Left ventricle myocardium superior (tissue), 1 donor: Measurements from ENCODE around the gene OR51A2. TPM values are rescaled to one million over a fixed set of nuclear protein-coding genes. Genes with fewer than 3 reads are reported as not detected.
A peak's percentile ranks its signal among the peaks of the same experiment; 100 is the strongest.
"Not testable (repeated sequence)": the region's sequence is repeated elsewhere in the genome, so short reads cannot be mapped to it uniquely, and the experiment has no call there.

Experiments used
- ATAC-seq: fragments of 200-7000 bp; cut with Tn5 transposase; one replicate; pipeline ENCODE4 v1.9.1; 2020; ENCODE audit warnings: mild to moderate bottlenecking, moderate library complexity
- DNase-seq: peaks from one replicate; pipeline ENCODE4 v3.0.0-alpha.2; 2020
- intact Hi-C: fragments of 100-400 bp; cut with micrococcal nuclease; formaldehyde crosslinking; loops from one replicate; pipeline ENCODE4 v1.11.0; 2022
- long read RNA-seq: library from polyadenylated mRNA; unstranded; transcript quantifications from one replicate; pipeline ENCODE4 v2.0.0, GENCODE V29; 2021
- total RNA-seq: library from RNA; stranded (reverse); fragmentation: NEBNext Ultra II Directional; extraction: Animal tissue kit (Norgen Biotek cat#: 25700); gene quantifications from one replicate; pipeline ENCODE4 v1.2.1, GENCODE V29; 2021
- donor health status: DM: no; HTN: yes; CAD: no; lungs with severe emphysema.

Gene OR51A2, protein sequence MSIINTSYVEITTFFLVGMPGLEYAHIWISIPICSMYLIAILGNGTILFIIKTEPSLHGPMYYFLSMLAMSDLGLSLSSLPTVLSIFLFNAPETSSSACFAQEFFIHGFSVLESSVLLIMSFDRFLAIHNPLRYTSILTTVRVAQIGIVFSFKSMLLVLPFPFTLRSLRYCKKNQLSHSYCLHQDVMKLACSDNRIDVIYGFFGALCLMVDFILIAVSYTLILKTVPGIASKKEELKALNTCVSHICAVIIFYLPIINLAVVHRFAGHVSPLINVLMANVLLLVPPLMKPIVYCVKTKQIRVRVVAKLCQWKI
- total RNA-seq = not detected
- long read RNA-seq = 0 reads

DNA sequence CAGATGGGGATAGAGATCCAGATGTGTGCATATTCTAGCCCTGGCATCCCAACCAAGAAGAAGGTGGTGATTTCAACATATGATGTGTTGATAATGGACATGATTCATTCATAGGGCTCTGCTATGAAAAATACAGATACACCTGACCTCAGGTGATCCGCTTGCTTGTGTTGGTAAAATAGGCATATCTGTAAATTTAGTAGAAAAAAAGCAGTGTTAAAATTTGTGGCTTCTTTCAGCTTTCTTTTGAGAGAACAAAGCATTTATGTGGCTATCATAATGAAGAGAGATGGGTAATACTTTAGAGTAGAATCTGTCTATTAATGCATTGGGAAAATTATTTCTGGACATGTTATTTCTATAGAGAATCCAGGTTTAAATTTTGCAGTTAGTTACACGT, at the start of gene OR51A2:
OR51A2 (minus strand) TSS at position 101 of the 400 bp plus-strand sequence; CDS start at position 101, 0 bp downstream.
- intact Hi-C loops, DNase-seq, ATAC-seq: not testable (repeated sequence)

DNA sequence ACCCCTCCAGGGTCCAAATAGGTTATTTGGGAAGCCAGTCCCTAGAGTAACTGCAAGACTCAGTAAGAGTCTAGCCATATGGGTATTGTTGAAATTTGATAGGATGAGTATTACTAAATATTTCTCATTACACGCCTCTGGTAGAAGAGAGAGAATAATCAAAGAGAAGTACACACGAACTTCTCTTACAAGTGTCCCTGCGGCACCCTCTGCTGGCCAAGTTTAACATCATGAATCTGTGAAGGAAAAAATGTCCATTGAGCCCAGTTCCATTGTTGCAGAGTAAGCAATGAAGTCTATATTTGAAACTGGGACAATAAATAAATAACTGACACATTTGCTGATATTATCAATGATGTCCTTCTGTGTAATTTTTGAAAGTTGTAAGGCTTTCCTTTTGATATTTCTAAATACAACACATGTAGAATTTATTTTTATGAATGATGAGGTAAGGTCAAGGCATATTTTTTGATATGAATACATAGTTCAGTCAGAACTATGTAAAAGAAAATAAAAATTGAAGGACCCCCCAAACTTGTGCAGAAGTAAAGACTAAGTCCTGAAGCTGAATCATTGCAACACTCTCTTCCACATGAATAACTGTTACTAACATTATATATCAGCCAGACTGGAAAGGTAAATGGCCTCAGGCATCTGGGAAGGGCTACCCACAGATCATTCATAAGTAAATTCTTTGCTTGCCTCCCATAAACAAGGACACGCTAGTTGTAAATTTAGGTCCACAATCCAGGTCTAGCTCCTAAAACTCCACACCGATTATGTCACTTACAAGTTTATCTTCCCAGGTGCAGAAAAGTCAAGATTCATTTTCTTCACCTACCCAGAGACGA, 49.1 kb upstream of the OR51A2 start:
- intact Hi-C loops = loop anchor here (5.0 kb wide), 1 partner anchor 367 kb away; the partner anchor contains the start of gene OR51D1
- DNase-seq (peak; percentile 53), ATAC-seq (peak; percentile 26)

DNA sequence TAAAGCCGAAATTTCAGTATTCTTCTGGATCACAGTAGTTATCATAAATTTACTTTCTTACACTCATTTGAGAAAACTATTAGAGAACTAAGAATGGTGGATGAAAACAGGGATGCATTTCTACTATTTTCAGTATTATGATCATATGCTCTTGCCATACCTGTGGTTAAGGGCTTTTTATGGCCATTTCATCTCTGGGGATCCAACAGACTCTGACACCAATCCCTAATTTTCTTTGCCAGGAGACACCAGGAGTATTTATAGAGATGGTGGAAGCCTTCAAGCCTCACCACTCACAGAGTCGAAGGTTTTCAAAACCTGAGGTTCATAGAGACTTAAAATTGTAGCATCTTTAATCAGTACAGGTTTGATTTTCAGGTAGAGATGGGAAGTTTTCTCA, 39.0 kb upstream of the OR51A2 start, which contains the start of gene OR51L1:
OR51L1 (plus strand) TSS at position 301 of the 400 bp plus-strand sequence. CDS start 4,132 bp downstream, outside the sequence.
- ATAC-seq (no peak), DNase-seq (no peak)
- intact Hi-C loops = no loop called here

DNA sequence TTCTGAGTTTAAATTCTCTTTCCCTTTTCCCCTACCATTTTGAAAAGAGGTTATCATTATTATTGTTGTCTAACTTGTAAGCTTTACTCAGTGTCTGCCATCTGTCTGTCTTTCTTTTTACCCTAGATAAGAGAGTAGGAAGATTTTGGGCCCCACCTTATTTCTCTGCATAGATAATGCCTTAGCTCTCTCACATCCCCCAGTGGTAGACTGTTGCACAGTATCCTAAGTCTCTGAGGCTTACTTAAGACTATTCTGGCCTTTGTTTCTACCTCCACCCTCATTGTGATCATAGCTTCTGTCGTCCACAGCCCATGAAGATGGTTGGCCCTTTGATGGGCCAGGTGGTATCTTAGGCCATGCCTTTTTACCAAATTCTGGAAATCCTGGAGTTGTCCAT, 35.5 kb upstream of the OR51A2 start:
- DNase-seq (no peak), ATAC-seq (no peak)
- intact Hi-C loops = no loop called here

DNA sequence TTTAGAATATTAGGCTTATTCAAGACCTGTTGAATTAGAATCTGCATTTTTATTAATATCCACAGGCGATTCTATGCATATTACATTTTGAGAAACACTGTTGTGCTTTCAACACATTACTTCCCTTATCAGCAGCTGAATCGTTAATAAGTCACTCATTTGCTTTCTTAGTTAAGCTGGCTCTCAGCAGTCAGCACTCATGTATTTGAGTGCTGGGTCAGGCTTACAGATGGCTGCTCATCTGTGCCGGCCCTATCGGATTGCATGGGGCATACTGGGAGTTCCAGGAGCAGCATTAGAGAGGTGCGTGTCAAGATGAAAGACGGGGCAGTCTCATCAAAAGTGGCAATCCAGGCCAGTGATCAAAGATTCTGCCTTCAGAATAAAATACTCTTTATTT, 28.3 kb upstream of the OR51A2 start:
- DNase-seq = no peak
- ATAC-seq = no peak
- intact Hi-C loops = no loop called here

DNA sequence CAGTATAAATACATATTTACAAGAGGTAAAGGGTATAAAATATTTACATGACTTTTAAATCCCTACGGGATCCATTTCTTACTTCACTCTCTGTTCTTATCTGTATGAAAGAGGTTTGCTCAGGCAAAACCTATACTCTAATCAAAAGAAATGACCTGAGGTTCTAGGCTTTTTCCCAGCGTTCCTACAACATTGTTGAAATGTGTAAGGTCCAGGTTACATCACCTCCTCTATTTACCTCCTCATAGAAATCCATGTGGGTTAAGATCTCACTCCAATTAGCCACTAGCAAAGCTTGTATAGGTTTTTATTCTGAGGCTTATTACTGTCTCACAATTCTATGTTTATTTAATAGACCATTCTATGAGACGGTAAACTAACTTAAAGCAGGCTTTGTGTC, 27.2 kb upstream of the OR51A2 start:
- no peak for ATAC-seq
- intact Hi-C loops = no loop called here

DNA sequence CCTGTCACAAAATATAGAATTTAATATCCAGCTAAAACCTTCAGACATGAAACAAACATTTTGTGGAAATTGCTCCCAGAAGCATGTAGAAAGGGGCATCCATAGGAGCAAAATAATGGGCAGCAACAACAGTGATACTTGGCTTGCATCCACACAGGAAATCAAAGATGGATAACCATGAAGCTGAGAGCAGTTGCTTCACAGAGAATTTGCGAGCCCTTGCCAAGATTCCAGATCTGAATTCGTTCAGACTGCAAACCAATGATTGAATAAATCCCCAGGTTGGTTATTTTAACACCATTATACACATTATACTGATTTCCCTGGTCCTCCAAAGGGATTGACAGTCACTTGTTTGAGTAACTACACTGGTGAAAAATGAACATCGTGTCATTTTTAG, 23.5 kb upstream of the OR51A2 start:
- ATAC-seq (no peak), DNase-seq (no peak)
- intact Hi-C loops = no loop called here

More for the DNA sequence above, 27.2 kb upstream of the OR51A2 start:
- DNase-seq = no peak

DNA sequence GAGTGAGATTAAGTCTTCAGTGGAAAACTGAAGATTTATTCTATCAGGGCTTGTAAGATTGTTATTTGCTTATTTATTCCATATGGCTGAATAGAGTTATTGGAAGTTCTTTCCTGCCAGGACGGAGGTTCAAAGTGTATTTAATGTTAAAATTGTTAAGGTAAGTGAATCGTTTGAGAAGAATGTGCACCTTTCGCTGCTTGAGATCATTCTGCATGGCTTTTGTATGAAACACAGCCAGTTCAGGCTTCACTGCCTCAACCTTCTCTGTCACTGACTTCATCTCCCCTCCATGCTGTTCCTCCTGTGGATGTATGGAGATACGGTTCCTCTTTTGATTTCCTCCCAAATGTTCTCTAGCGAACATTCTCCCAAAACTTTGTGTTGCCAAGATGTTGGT, 19.9 kb upstream of the OR51A2 start:
- no peak for DNase-seq
- intact Hi-C loops = no loop called here
- ATAC-seq = no peak

DNA sequence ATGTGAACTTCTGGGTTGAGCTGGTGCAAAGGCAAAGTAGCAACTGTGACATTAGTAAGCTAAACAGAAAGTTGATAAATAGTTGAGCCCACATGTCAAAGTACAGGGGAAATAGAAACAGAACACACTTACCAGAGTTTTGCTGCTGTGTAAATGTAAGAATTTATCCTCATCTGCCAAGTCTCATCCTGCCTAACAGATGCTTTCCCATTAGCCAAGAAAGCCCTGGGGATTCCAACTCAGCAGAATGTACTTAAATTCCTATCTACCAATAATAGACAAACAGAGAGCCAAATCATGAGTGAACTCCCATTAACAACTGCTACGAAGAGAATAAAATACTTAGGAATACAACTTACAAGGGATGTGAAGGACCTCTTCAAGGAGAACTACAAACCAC, 7.3 kb upstream of the OR51A2 start:
- intact Hi-C loops = no loop called here
- ATAC-seq (no peak), DNase-seq (no peak)

DNA sequence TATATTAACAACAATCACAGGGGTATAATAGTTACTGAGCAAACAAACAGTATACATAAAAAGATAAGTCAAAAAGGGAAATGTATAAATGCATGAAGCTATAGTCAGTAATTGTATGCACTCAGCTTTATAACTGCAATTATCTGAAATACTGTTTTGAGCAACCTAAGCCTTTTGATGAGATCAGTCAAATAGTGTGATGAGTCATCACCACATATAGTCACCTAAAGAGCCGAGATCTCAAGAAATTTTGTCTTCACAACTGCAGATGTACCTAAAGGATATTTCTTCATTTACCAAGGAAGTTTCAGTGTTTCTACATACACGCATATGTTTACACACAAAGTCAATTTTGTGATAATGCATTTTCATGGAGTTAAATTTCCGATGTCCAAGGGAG, 5.4 kb upstream of the OR51A2 start:
- ATAC-seq (no peak), DNase-seq (no peak)
- intact Hi-C loops = no loop called here

DNA sequence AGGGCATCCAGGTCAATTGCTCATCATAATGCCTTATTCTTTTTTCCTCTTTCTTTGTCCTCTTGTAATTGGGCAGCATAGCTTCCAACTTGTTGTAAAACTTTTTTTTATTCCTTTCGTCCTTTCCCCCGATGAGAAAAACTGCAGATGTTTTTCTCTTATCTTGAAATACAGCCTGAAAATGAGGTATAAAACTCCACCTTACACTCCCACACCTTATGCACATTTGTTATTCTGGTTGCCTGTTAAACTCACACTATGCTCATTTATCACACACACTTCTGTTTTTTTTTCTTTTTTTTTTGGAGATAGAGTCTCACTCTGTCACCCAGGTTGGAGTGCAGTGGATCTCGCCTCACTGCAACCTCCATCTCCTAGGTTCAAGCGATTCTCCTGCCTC, 1.9 kb upstream of the OR51A2 start:
- no peak for DNase-seq
- no peak for ATAC-seq
- intact Hi-C loops = no loop called here

DNA sequence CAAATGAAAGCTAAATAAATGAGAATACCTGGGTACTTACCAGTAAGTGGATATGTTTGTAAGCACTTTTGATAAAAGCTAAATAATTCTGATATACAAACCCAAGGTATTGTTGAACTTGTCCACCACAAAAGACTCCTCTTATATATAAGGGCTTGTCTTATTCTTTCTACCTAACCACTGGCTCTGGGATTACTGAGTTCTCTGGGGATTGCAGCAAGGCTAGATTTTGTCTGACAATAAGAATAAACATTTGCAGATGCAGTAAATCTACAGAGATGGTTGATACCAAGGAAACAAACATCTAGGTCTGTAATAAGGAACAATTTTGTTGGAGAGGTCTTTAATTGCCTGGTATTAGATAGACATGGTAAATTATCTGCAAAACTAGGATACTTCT, 8.0 kb downstream of the OR51A2 start, which contains the start of gene OR51A4:
OR51A4 (minus strand) TSS at position 101 of the 400 bp plus-strand sequence. CDS start 505 bp downstream, outside the sequence.
- DNase-seq (no peak), ATAC-seq (no peak)
- intact Hi-C loops = no loop called here

DNA sequence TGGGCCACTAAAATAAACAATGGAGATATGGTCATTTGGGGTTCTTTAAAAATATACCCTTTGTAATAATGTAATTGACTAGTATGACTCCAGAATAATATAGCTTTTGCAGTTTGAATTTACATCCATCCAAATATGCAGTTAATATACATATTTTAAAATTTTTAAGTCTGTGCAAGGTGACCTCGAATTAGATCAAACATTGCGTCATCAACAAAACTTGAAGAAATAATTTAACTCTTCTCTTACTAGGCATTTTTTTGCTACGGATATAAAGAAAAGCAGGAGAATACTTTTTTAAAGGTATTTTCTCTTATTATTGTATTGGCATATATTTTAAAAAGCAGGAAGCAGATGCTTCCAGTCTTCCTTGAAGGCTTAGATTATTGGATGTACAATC, 18.8 kb downstream of the OR51A2 start:
- DNase-seq (no peak), ATAC-seq (no peak)
- intact Hi-C loops = no loop called here

DNA sequence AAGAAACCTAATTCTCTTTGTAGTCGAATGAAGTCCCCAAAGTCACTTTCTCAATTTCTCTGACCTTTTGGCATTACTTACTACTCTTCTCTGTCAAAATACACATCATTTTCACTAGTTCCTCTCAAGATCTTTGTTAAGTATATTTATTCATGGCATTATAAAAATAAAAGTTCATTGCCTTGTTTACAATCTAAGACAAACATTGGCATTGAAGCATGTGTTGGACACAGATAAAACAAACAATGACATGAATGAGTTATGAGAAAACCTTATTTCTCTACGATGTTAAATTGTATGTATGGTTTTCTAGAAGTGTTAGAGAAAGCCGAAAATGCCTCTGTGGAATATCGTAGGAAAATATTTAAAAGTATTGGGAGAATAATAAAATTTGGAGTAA, 22.8 kb downstream of the OR51A2 start:
- intact Hi-C loops = no loop called here
- ATAC-seq (no peak), DNase-seq (no peak)

DNA sequence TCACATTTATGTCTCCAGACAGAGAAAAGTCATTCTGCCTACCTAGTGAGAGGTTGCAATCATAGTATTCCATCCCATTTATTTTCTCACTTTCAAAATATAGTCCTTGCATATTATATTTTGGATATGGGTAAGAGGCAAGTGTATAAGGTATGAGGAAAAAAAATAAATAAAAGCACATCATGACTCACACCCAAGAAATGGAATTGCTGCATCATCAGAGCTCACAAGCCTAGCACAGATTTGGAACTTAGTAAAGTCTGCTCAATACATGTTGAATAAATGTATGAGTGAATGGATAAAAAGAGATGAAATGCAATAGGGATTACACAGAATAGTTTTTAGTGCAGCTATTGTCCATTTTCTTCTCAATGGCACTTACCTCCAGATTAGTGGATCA, 28.9 kb downstream of the OR51A2 start:
- DNase-seq (no peak), ATAC-seq (no peak)
- intact Hi-C loops = no loop called here

DNA sequence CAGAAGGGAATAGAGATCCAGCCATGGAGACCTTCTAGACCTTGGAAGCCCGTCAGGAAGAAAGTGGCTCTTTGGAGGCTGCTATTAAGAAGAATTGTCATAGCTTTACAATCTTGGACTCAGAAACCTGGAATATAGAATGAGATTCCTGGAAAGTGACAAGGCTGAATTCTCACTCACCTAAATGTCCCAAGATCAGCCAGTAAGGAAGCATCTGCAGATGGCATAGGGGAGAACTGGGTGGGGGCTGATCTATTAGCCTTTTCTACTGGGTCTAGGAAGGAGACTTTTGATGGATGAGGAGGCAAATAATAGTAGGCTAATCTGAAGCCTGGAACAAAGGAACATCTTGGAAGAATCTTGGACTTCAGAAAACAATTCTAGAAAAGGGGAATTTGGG, 31.3 kb downstream of the OR51A2 start, which contains the start of gene OR51G1:
OR51G1 (minus strand) TSS at position 101 of the 400 bp plus-strand sequence; CDS start at position 101, 0 bp downstream.
- no peak for DNase-seq
- no peak for ATAC-seq
- intact Hi-C loops = no loop called here

DNA sequence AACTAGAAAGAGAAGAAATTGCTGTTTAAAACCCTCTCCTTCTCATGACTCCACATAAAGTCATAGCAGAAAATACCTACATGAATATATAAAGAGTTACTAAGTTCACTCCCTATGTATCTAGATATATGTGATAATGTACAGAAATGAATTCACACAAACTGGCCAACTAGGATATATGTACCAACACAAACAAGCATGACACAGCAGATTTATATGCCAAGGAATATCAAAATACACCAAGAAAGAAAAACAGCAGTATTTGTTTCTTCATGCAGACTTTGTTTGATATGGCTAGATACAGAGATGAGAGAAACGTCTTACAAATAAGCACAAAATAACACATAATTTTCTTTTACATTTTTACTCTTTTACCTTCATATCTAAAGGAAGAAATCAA, 33.2 kb downstream of the OR51A2 start:
- intact Hi-C loops = no loop called here
- no peak for DNase-seq
- ATAC-seq = no peak

DNA sequence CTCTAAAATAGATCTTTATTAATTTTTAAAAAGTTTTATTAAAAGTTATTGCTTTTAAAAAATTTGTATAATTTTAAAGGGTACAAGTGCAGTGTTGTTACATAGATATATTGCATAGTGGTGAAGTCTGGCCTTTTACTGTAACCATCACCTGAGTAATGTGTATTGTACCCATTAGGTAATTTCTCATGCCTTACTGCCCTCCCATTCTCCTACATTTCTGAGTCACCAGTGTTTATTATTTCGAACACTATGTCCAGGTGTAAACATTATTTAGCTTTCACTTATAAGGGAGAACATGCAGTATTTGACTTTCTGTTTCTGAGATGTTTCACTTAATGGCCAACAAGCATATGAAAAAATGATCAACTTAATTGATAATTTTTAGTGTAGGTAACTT, 33.7 kb downstream of the OR51A2 start:
- no peak for ATAC-seq
- DNase-seq = no peak
- intact Hi-C loops = no loop called here

DNA sequence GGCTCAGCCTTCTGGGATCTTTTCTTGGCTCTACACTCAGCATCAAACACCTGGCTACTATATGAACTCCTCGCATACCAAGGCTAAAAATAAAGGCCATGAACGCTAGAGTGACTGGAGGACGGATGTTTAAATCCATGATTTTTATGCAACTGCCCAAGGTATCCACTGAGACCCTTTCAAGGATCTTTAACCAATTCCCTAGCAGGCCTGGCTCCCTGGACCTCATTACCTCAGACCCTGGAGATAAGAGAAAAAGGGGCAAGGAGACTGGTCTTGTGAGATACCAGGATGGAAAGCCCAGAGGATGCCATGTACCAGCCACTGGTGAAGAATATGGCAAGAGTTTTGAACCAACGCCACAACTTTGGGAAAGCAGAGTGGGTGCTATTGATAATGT, 36.3 kb downstream of the OR51A2 start, which contains the start of gene OR51G2:
OR51G2 (minus strand) TSS at position 101 of the 400 bp plus-strand sequence. CDS start 3,687 bp downstream, outside the sequence.
- DNase-seq (no peak), ATAC-seq (no peak)
- intact Hi-C loops = no loop called here

DNA sequence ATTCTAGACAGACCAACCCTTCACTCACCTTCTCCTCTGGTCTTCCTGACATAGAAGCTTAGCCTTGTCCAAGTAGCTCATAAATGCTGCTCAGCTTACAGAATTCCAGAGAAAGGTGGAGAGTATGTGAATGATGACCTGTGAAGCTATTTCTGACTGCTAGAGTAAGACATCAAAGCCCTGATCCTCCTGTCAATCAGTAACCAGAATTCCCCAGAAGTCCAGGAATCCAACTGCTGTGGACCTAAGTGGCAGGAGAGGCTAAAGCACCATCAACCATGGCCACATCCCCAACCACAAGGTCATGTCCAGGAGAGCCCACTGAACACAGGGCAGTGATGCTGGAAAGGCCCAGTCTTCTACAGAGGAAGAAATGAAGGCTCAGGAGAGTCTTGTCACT, 38.9 kb downstream of the OR51A2 start:
- ATAC-seq = no peak
- intact Hi-C loops = no loop called here
- DNase-seq = no peak
